ENCODE results near the gene KPNA1.

- TF ChIP-seq, protein P1, sequence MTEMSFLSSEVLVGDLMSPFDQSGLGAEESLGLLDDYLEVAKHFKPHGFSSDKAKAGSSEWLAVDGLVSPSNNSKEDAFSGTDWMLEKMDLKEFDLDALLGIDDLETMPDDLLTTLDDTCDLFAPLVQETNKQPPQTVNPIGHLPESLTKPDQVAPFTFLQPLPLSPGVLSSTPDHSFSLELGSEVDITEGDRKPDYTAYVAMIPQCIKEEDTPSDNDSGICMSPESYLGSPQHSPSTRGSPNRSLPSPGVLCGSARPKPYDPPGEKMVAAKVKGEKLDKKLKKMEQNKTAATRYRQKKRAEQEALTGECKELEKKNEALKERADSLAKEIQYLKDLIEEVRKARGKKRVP (CRISPR knock-in tag; IDR thresholded peaks at IDR 0.05): no peak
- no peak for TF ChIP-seq ZNF841 (CRISPR knock-in tag; IDR thresholded peaks at IDR 0.05; ENCODE audit: borderline replicate concordance)
- no peak for TF ChIP-seq CTCF (CRISPR knock-in tag; IDR thresholded peaks at IDR 0.05)
- TF ChIP-seq KDM5B (CRISPR knock-in tag; IDR thresholded peaks at IDR 0.05; ENCODE audit: borderline replicate concordance): no peak
- no peak for TF ChIP-seq ZNF781 (CRISPR knock-in tag; IDR thresholded peaks at IDR 0.05; ENCODE audit: borderline replicate concordance, not compliant biosample characterization)
- TF ChIP-seq PHF8 (CRISPR knock-in tag; IDR thresholded peaks at IDR 0.05): no peak
Measured at GRCh38 chr3:122457706-122458105, 57.0 kb downstream of the KPNA1 start.

Measured in HepG2 (cell line).